Neuronal stem cell (in vitro differentiated cells): ENCODE results near the gene INVS.

ENCODE experiments used
- DNase-seq: peaks from one replicate; pipeline ENCODE4 v3.0.0-alpha.2; 2013; ENCODE audit warnings: low spot score
- H2AFZ ChIP-seq: one replicate; pipeline ENCODE4 v1.6.1; 2013; ENCODE audit warnings: mild to moderate bottlenecking, low read length, inconsistent platforms
- H2AK5ac ChIP-seq: 2 replicates; pipeline ENCODE4 v1.6.1; 2013; ENCODE audit warnings: low read depth, mild to moderate bottlenecking, inconsistent platforms, low read length, moderate library complexity, mixed read lengths
- H2BK120ac ChIP-seq: 2 replicates; pipeline ENCODE4 v1.6.1; 2013; ENCODE audit warnings: low read depth, mild to moderate bottlenecking, inconsistent platforms, low read length, moderate library complexity, mixed read lengths
- H2BK12ac ChIP-seq: one replicate; pipeline ENCODE4 v1.6.1; 2013; ENCODE audit warnings: low read length, inconsistent platforms
- H2BK15ac ChIP-seq: 2 replicates; pipeline ENCODE4 v1.6.1; 2013; ENCODE audit warnings: mild to moderate bottlenecking, low read length, inconsistent platforms, mixed read lengths
- H2BK5ac ChIP-seq: one replicate; pipeline ENCODE4 v1.6.1; 2013; ENCODE audit warnings: inconsistent platforms, mild to moderate bottlenecking, low read length, moderate library complexity
- H3K14ac ChIP-seq: one replicate; pipeline ENCODE4 v1.6.1; 2013; ENCODE audit warnings: low read length, inconsistent platforms
- H3K18ac ChIP-seq: 2 replicates; pipeline ENCODE4 v1.6.1; 2013; ENCODE audit warnings: low read length, inconsistent platforms
- H3K23ac ChIP-seq: 2 replicates; pipeline ENCODE4 v1.6.1; 2013; ENCODE audit warnings: low read depth, mild to moderate bottlenecking, mixed read lengths, low read length, inconsistent platforms; ENCODE audit not compliant: poor library complexity
- H3K27ac ChIP-seq: replicated peaks from 3 replicates; pipeline ENCODE4 v1.5.1; 2013; ENCODE audit warnings: low read length, inconsistent platforms
- H3K27me3 ChIP-seq, 3 experiments: 2 replicates each; pipeline ENCODE4 v1.6.1; 2013; ENCODE audit warnings: low read length in 3 of 3, mild to moderate bottlenecking in 2 of 3, inconsistent platforms in 1 of 3, low read depth in 1 of 3, mixed read lengths in 1 of 3, moderate library complexity in 1 of 3; ENCODE audit not compliant: control insufficient read depth in 3 of 3, insufficient read depth in 3 of 3
- H3K36me3 ChIP-seq, 2 donors: replicated peaks in 1 of 2; 2 replicates each; pipeline ENCODE4 v1.6.1; 2013; ENCODE audit warnings: low read length in 2 of 2; ENCODE audit not compliant: control insufficient read depth in 2 of 2, insufficient read depth in 2 of 2
- H3K4ac ChIP-seq: 2 replicates; pipeline ENCODE4 v1.6.1; 2013; ENCODE audit warnings: inconsistent platforms, mild to moderate bottlenecking, low read length, moderate library complexity
- H3K4me1 ChIP-seq, 2 donors: 1 replicate in 1 of 2; 2 replicates in 1 of 2; pipeline ENCODE4 v1.6.1; 2013; ENCODE audit warnings: low read length in 2 of 2, low read depth in 1 of 2; ENCODE audit not compliant: control insufficient read depth in 2 of 2, insufficient read depth in 1 of 2
- H3K4me2 ChIP-seq: one replicate; pipeline ENCODE4 v1.6.1; 2013; ENCODE audit warnings: mild to moderate bottlenecking, low read length, inconsistent platforms; ENCODE audit not compliant: insufficient read depth, poor library complexity, severe bottlenecking
- H3K4me3 ChIP-seq, 2 donors: 2 replicates each; pipeline ENCODE4 v1.5.1; 2013; ENCODE audit warnings: low read length in 2 of 2, mild to moderate bottlenecking in 2 of 2, inconsistent platforms in 1 of 2, moderate library complexity in 1 of 2
- H3K79me1 ChIP-seq: one replicate; pipeline ENCODE4 v1.6.1; 2013; ENCODE audit warnings: low read depth, mild to moderate bottlenecking, inconsistent platforms, low read length, moderate library complexity
- H3K9ac ChIP-seq: one replicate; pipeline ENCODE4 v1.6.1; 2013; ENCODE audit warnings: mild to moderate bottlenecking, low read depth, low read length, inconsistent platforms; ENCODE audit not compliant: poor library complexity
- H3K9me3 ChIP-seq, 2 donors: replicated peaks in 1 of 2; 2 replicates each; pipeline versions ENCODE3 to v1.6.1; 2013; ENCODE audit warnings: low read length in 2 of 2, mild to moderate bottlenecking in 2 of 2, inconsistent platforms in 1 of 2, low read depth in 1 of 2, mixed read lengths in 1 of 2, moderate library complexity in 1 of 2; ENCODE audit not compliant: control insufficient read depth in 2 of 2, insufficient read depth in 1 of 2
- H4K8ac ChIP-seq: one replicate; pipeline ENCODE4 v1.6.1; 2013; ENCODE audit warnings: low read depth, mild to moderate bottlenecking, inconsistent platforms, low read length, moderate library complexity
- H4K91ac ChIP-seq: one replicate; pipeline ENCODE4 v1.6.1; 2013; ENCODE audit warnings: low read length, low read depth, mild to moderate bottlenecking, inconsistent platforms; ENCODE audit not compliant: poor library complexity
- WGBS, 2 donors: extraction: QIAGEN DNeasy Blood & Tissue Kit; methylation state at CpG; one replicate each; pipeline ENCODE4 v1.1.7; 2013; ENCODE audit warnings: missing lambda C conversion rate in 2 of 2, mixed read lengths in 1 of 2; ENCODE audit not compliant: insufficient read length in 2 of 2, insufficient replicate concordance in 1 of 2; ENCODE audit errors: extremely low coverage in 2 of 2; 5-methylcytosine and 5-hydroxymethylcytosine counted together

The INVS gene

GRCh38 chr9:100193078-100193477, 94.0 kb downstream of the INVS start:
- Histone ChIP-seq H3K4ac (no peak overlapping the region), H3K9me3 (peaks cover 2 to 43% of the 10 kb centered on the region in 2 donors), H3K79me1 (no peaks in the 10 kb centered on the region), H3K14ac (no peak overlapping the region), H4K8ac (no peak overlapping the region), H2AFZ (no peak overlapping the region), H3K36me3 (peaks cover 0 to 10% of the 10 kb centered on the region in 2 donors), H2BK12ac (no peak overlapping the region), H3K4me3 (no peak overlapping the region), H3K18ac (no peak overlapping the region), H2BK5ac (no peak overlapping the region), H4K91ac (no peak overlapping the region), H3K27me3 (no peaks in the 10 kb centered on the region), H3K27ac (no peak overlapping the region), H2AK5ac (no peak overlapping the region), H3K9ac (no peak overlapping the region), H3K23ac (no peak overlapping the region), H2BK120ac (no peak overlapping the region), H3K4me2 (no peak overlapping the region), H2BK15ac (no peak overlapping the region), H3K4me1 (no peaks in the 10 kb centered on the region)
- no CpG with 5 or more reads among the region's 3 CpGs for WGBS, 2 donors
- DNase-seq, result no peak

- no peak for DNase-seq
- no peak overlapping the region for H3K18ac ChIP-seq
- no peak overlapping the region for H3K9ac ChIP-seq
- H3K4me1 ChIP-seq, result no peaks in the 10 kb centered on the region
- no peak overlapping the region for H3K14ac ChIP-seq
- no peak overlapping the region for H4K8ac ChIP-seq
- no peaks in the 10 kb centered on the region for H3K79me1 ChIP-seq
- no peak overlapping the region for H2BK12ac ChIP-seq
- H2BK15ac ChIP-seq, result no peak overlapping the region
- H3K9me3 ChIP-seq, result peaks cover 0 to 16% of the 10 kb centered on the region in 2 donors
- no peaks in the 10 kb centered on the region for H3K27me3 ChIP-seq
- H3K27ac ChIP-seq, result no peak overlapping the region
- no peak overlapping the region for H3K23ac ChIP-seq
- H2AK5ac ChIP-seq, result no peak overlapping the region
- no peak overlapping the region for H3K4me2 ChIP-seq
- no peak overlapping the region for H2AFZ ChIP-seq
- H2BK120ac ChIP-seq, result no peak overlapping the region
- peaks cover 0 to 10% of the 10 kb centered on the region in 2 donors for H3K36me3 ChIP-seq
- no peak overlapping the region for H4K91ac ChIP-seq
- H2BK5ac ChIP-seq, result no peak overlapping the region
- H3K4me3 ChIP-seq, result no peak overlapping the region
- no CpG with 5 or more reads among the region's 3 CpGs for WGBS, 2 donors
- H3K4ac ChIP-seq, result no peak overlapping the region
These were observed 97.2 kb downstream of the INVS start for GRCh38 chr9:100196215-100196614.

GRCh38 chr9:100196828-100197227, 97.8 kb downstream of the INVS start:
- Histone ChIP-seq H2AK5ac (no peak overlapping the region), H3K9ac (no peak overlapping the region)
- no CpG with 5 or more reads among the region's 1 CpG for WGBS, 2 donors

GRCh38 chr9:100197553-100197952, 98.5 kb downstream of the INVS start:
- H3K4me3 ChIP-seq, result no peak overlapping the region
- no peaks in the 10 kb centered on the region for H3K27me3 ChIP-seq
- no peak overlapping the region for H2BK12ac ChIP-seq
- peaks cover 0 to 10% of the 10 kb centered on the region in 2 donors for H3K36me3 ChIP-seq
- H3K9me3 ChIP-seq, result peaks cover 0 to 5% of the 10 kb centered on the region in 2 donors
- H2AFZ ChIP-seq, result no peak overlapping the region
- H4K91ac ChIP-seq, result no peak overlapping the region
- H2BK120ac ChIP-seq, result no peak overlapping the region
- H3K4me2 ChIP-seq, result no peak overlapping the region
- H3K79me1 ChIP-seq, result no peaks in the 10 kb centered on the region
- no peak for DNase-seq
- no peak overlapping the region for H3K18ac ChIP-seq
- no peak overlapping the region for H3K9ac ChIP-seq
- H3K27ac ChIP-seq, result no peak overlapping the region
- no peaks in the 10 kb centered on the region for H3K4me1 ChIP-seq
- no peak overlapping the region for H4K8ac ChIP-seq
- no peak overlapping the region for H2BK5ac ChIP-seq
- H2BK15ac ChIP-seq, result no peak overlapping the region
- H3K14ac ChIP-seq, result no peak overlapping the region
- H3K23ac ChIP-seq, result no peak overlapping the region
- H2AK5ac ChIP-seq, result no peak overlapping the region
- no peak overlapping the region for H3K4ac ChIP-seq

More at GRCh38 chr9:100196828-100197227, 97.8 kb downstream of the INVS start:
- no peak overlapping the region for H3K4me3 ChIP-seq
- H3K4me2 ChIP-seq, result no peak overlapping the region
- no peak overlapping the region for H3K18ac ChIP-seq
- H2BK15ac ChIP-seq, result no peak overlapping the region
- H3K36me3 ChIP-seq, result peaks cover 0 to 10% of the 10 kb centered on the region in 2 donors
- no peak for DNase-seq
- no peak overlapping the region for H3K27ac ChIP-seq
- no peak overlapping the region for H3K23ac ChIP-seq
- no peak overlapping the region for H3K4ac ChIP-seq
- H2BK5ac ChIP-seq, result no peak overlapping the region
- H2BK12ac ChIP-seq, result no peak overlapping the region
- no peak overlapping the region for H4K91ac ChIP-seq
- H3K14ac ChIP-seq, result no peak overlapping the region
- no peaks in the 10 kb centered on the region for H3K27me3 ChIP-seq
- H3K4me1 ChIP-seq, result no peaks in the 10 kb centered on the region
- peaks cover 0 to 12% of the 10 kb centered on the region in 2 donors for H3K9me3 ChIP-seq
- no peak overlapping the region for H4K8ac ChIP-seq
- no peaks in the 10 kb centered on the region for H3K79me1 ChIP-seq
- H2AFZ ChIP-seq, result no peak overlapping the region
- no peak overlapping the region for H2BK120ac ChIP-seq
